Progenitor cell of endocrine pancreas (in vitro differentiated cells): ENCODE data around the gene MTARC2. TPM values are rescaled to one million over a fixed set of nuclear protein-coding genes. Genes with fewer than 3 reads are reported as not detected.

Experiments
- DNase-seq: peaks from one replicate; pipeline ENCODE4 v3.0.0; 2021; ENCODE audit warnings: low spot score; ENCODE audit not compliant: unreplicated experiment
- H3K27ac Mint-ChIP-seq: 2 replicates; pipeline ENCODE4 v1.8.0; 2021; ENCODE audit warnings: mild to moderate bottlenecking, moderate library complexity, mixed read lengths
- H3K27me3 Mint-ChIP-seq: 2 replicates; pipeline ENCODE4 v1.8.0; 2021; ENCODE audit warnings: mixed read lengths
- H3K36me3 Mint-ChIP-seq: 2 replicates; pipeline ENCODE4 v1.8.0; 2022; ENCODE audit warnings: mixed read lengths; ENCODE audit not compliant: insufficient read depth
- H3K4me1 Mint-ChIP-seq: 2 replicates; pipeline ENCODE4 v1.8.0; 2021; ENCODE audit warnings: low read depth, mixed read lengths
- H3K4me3 Mint-ChIP-seq: 2 replicates; pipeline ENCODE4 v1.8.0; 2021; ENCODE audit warnings: low read depth, mild to moderate bottlenecking, moderate library complexity, mixed read lengths
- H3K9me3 Mint-ChIP-seq: 2 replicates; pipeline ENCODE4 v1.8.0; 2021; ENCODE audit warnings: low read depth, mixed read lengths
- total RNA-seq: library from RNA; stranded (reverse); gene quantifications from 2 replicates; pipeline ENCODE4 v1.2.1, GENCODE V29; 2021
- TF ChIP-seq, protein P1 (sequence below): fragments of 200-600 bp; sonication (generic); IDR thresholded peaks from one replicate; pipeline ENCODE4 v1.5.0; 2021; ENCODE audit warnings: antibody characterized with exemption, mild to moderate bottlenecking; ENCODE audit not compliant: unreplicated experiment

The MTARC2 gene
- total RNA-seq, 1 donor from 2014 or later = 14.3 TPM

DNA sequence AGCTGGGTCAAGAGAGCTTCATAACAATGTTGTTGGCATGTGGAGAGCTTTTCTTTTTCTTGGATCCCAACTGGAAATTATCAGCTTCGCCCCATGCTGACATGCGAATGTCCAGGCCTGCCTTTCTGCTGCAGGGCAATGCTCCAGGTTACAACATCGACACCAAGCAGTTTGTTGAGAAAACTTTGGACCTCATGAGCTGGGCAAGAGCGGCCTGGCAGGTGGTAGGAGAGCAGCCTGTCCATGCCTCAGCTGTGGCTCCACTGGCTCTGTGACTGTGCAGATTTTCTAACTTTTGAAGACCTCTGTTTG is 80.0 kb downstream of the MTARC2 start:
- Mint-ChIP-seq H3K9me3 (no peaks in the 10 kb centered on the region), H3K4me3 (no peak overlapping the region), H3K36me3 (peaks cover 1% of the 10 kb centered on the region), H3K27me3 (no peaks in the 10 kb centered on the region), H3K27ac (no peak overlapping the region), H3K4me1 (peaks cover 7% of the 10 kb centered on the region)
- no peak for DNase-seq
- TF ChIP-seq, protein P1, sequence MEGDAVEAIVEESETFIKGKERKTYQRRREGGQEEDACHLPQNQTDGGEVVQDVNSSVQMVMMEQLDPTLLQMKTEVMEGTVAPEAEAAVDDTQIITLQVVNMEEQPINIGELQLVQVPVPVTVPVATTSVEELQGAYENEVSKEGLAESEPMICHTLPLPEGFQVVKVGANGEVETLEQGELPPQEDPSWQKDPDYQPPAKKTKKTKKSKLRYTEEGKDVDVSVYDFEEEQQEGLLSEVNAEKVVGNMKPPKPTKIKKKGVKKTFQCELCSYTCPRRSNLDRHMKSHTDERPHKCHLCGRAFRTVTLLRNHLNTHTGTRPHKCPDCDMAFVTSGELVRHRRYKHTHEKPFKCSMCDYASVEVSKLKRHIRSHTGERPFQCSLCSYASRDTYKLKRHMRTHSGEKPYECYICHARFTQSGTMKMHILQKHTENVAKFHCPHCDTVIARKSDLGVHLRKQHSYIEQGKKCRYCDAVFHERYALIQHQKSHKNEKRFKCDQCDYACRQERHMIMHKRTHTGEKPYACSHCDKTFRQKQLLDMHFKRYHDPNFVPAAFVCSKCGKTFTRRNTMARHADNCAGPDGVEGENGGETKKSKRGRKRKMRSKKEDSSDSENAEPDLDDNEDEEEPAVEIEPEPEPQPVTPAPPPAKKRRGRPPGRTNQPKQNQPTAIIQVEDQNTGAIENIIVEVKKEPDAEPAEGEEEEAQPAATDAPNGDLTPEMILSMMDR = no peak

GRCh38 chr1:220828950-220829586 is 80.9 kb downstream of the MTARC2 start:
- Mint-ChIP-seq H3K27ac (no peak overlapping the region), H3K9me3 (no peaks in the 10 kb centered on the region), H3K36me3 (no peaks in the 10 kb centered on the region), H3K4me3 (no peak overlapping the region), H3K4me1 (peaks cover 4% of the 10 kb centered on the region), H3K27me3 (no peaks in the 10 kb centered on the region)
- no peak for DNase-seq
- TF ChIP-seq, protein P1 = no peak

DNA sequence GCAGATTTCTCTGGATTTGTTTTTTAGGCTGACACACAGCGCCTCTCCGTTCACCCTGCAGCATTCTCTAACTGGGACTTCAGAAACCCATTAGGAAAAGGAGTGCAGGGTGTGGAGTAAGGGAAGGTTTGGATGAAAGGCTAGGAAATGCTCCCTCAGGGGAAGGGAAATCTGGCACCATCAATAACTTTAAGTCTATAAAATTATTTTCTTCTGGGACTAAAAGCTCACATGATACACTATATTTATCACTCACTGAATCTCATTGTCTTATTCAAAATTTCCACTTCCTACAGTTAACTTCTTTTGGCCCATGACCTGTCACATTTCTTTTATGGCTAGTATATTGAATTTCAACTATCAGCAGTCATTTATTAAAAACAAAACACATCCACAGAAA is 85.3 kb downstream of the MTARC2 start:
- TF ChIP-seq, protein P1 = no peak
- no peak overlapping the region for H3K27ac Mint-ChIP-seq
- H3K27me3 Mint-ChIP-seq = no peaks in the 10 kb centered on the region
- no peaks in the 10 kb centered on the region for H3K36me3 Mint-ChIP-seq
- H3K4me3 Mint-ChIP-seq = no peak overlapping the region
- DNase-seq = no peak
- H3K4me1 Mint-ChIP-seq = no peaks in the 10 kb centered on the region
- H3K9me3 Mint-ChIP-seq = no peaks in the 10 kb centered on the region

Other genes with a start within 250 kb of the MTARC2 start
- 10.8 and 14.4 TPM in 2 replicates for gene MARK1, start 220.2 kb upstream of the MTARC2 start, total RNA-seq
- 9.7 and 9.8 TPM in 2 replicates for gene C1orf115, start 58.0 kb upstream of the MTARC2 start, total RNA-seq
- 37.1 and 40.5 TPM in 2 replicates for gene MTARC1, start 38.6 kb downstream of the MTARC2 start, total RNA-seq
- gene HLX, start 131.1 kb downstream of the MTARC2 start, total RNA-seq = 0.48 and 0.53 TPM in 2 replicates